Stimulated activated CD8-positive, alpha-beta memory T cell treated with anti-CD3 and anti-CD28 coated beads, Interleukin-12 subunit alpha, Interleukin-12 subunit beta, amount 100 ng/mL, for 1 hour (primary cell): ENCODE results near the gene MFSD6.
"Not testable (repeated sequence)": the region's sequence is repeated elsewhere in the genome, so short reads cannot be mapped to it uniquely, and the experiment has no call there.

Experiments used
- DNase-seq: peaks from one replicate; pipeline ENCODE4 v3.0.0-alpha.2; 2020; ENCODE audit warnings: low read depth

The MFSD6 gene

GRCh38 chr2:190407662-190408537, at the start of gene MFSD6:
Gene MFSD6 (plus strand): TSS chr2:190408355. CDS start chr2:190436030, 27,675 bp downstream.
- peak; percentile 25 for DNase-seq

- not testable (repeated sequence) for DNase-seq
Observed at GRCh38 chr2:190358655-190359448, 49.3 kb upstream of the MFSD6 start.

- DNase-seq, result no peak
Observed at GRCh38 chr2:190360561-190360960, 47.6 kb upstream of the MFSD6 start.

- DNase-seq, result no peak
Observed at GRCh38 chr2:190360965-190361364, 47.2 kb upstream of the MFSD6 start.

GRCh38 chr2:190361572-190361971, 46.6 kb upstream of the MFSD6 start:
- DNase-seq, result no peak

GRCh38 chr2:190362894-190363293, 45.3 kb upstream of the MFSD6 start:
- DNase-seq, result no peak

- DNase-seq, result no peak
Observed at GRCh38 chr2:190365499-190366204, 42.5 kb upstream of the MFSD6 start.

GRCh38 chr2:190366248-190366753, 41.9 kb upstream of the MFSD6 start:
- no peak for DNase-seq

- DNase-seq, result no peak
Observed at GRCh38 chr2:190367091-190367490, 41.1 kb upstream of the MFSD6 start.

- DNase-seq, result no peak
Observed at GRCh38 chr2:190369635-190370034, 38.5 kb upstream of the MFSD6 start.

GRCh38 chr2:190376083-190376482, 32.1 kb upstream of the MFSD6 start:
- no peak for DNase-seq

- no peak for DNase-seq
Observed at GRCh38 chr2:190376591-190377245, 31.4 kb upstream of the MFSD6 start.

GRCh38 chr2:190378880-190379237, 29.3 kb upstream of the MFSD6 start:
- DNase-seq, result no peak

- DNase-seq, result no peak
Observed at GRCh38 chr2:190379249-190379964, 28.7 kb upstream of the MFSD6 start.

- no peak for DNase-seq
Observed at GRCh38 chr2:190380962-190381412, 27.2 kb upstream of the MFSD6 start.

GRCh38 chr2:190382851-190383250, 25.3 kb upstream of the MFSD6 start:
- no peak for DNase-seq

- no peak for DNase-seq
Observed at GRCh38 chr2:190387422-190387821, 20.7 kb upstream of the MFSD6 start.

GRCh38 chr2:190396271-190396670, 11.9 kb upstream of the MFSD6 start:
- no peak for DNase-seq

- DNase-seq, result no peak
Observed at GRCh38 chr2:190402986-190403603, 5.1 kb upstream of the MFSD6 start.

- no peak for DNase-seq
Observed at GRCh38 chr2:190404487-190404886, 3.7 kb upstream of the MFSD6 start.

- DNase-seq, result no peak
Observed at GRCh38 chr2:190405070-190405469, 3.1 kb upstream of the MFSD6 start.
